Measurements from ENCODE around the gene CHCHD6.

GRCh38 chr3:126970921-126971320 lies 266.9 kb downstream of the CHCHD6 start:
- no peak for TF ChIP-seq CTCF (IDR thresholded peaks at IDR 0.05; ENCODE audit: insufficient read depth, low read length, poor library complexity, severe bottlenecking)
- no peak for TF ChIP-seq EZH2phosphoT487 (conservative IDR thresholded peaks at IDR 0.05; ENCODE audit: low read length)
